Neural crest cell (in vitro differentiated cells): ENCODE measurements around the gene AP4E1. TPM values are rescaled to one million over a fixed set of nuclear protein-coding genes. Genes with fewer than 3 reads are reported as not detected.

Experiments
- DNase-seq: peaks from one replicate; pipeline ENCODE4 v3.0.0; 2021; ENCODE audit warnings: low read depth, mixed read lengths, low spot score
- H3K27ac Mint-ChIP-seq: one replicate; pipeline ENCODE4 v1.8.0; 2021; ENCODE audit warnings: mild to moderate bottlenecking, mixed read lengths; ENCODE audit not compliant: unreplicated experiment
- H3K27me3 Mint-ChIP-seq: 2 replicates; pipeline ENCODE4 v1.8.0; 2021; ENCODE audit warnings: low read depth, mild to moderate bottlenecking, mixed read lengths
- H3K36me3 Mint-ChIP-seq: 2 replicates; pipeline ENCODE4 v1.8.0; 2021; ENCODE audit warnings: low read depth, mild to moderate bottlenecking, mixed read lengths
- H3K4me1 Mint-ChIP-seq: 2 replicates; pipeline ENCODE4 v1.8.0; 2021; ENCODE audit warnings: mixed read lengths
- H3K4me3 Mint-ChIP-seq: one replicate; pipeline ENCODE4 v1.8.0; 2021; ENCODE audit warnings: mild to moderate bottlenecking, mixed read lengths
- H3K9me3 Mint-ChIP-seq: 2 replicates; pipeline ENCODE4 v1.8.0; 2021; ENCODE audit warnings: mixed read lengths
- CTCF ChIP-seq: fragments of 200-600 bp; sonication (generic); conservative IDR thresholded peaks from 2 replicates; pipeline ENCODE4 v1.5.0; 2021; ENCODE audit warnings: antibody characterized with exemption, mild to moderate bottlenecking
- total RNA-seq: library from RNA; stranded (reverse); gene quantifications from 2 replicates; pipeline ENCODE4 v1.2.1, GENCODE V29; 2021

The AP4E1 gene
- total RNA-seq, 1 donor from 2014 or later = 10.8 TPM

DNA sequence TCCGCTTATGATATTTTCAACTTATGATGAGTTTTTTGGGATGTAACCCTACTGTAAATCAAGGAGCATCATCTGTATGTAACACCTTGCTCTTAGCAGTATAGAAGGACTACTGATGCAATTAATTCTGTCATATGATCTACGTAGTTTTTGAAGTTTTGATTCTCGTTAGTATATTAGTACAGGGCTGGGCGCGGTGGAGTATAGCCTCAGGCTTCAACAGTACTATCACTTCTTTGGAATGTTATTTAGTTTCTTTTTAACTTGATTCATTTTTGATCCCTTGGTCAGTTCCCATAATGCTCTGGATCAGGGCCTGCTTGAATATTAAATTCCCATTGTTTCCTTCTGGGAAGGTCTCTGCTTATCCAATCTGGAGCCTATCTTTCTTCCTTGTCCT, 23.9 kb upstream of the AP4E1 start:
- DNase-seq = no peak
- no peaks in the 10 kb centered on the region for H3K9me3 Mint-ChIP-seq
- peaks cover 3% of the 10 kb centered on the region for H3K36me3 Mint-ChIP-seq
- H3K4me1 Mint-ChIP-seq = peaks cover 4% of the 10 kb centered on the region
- H3K27ac Mint-ChIP-seq = no peak overlapping the region
- H3K27me3 Mint-ChIP-seq = no peaks in the 10 kb centered on the region
- no peak overlapping the region for H3K4me3 Mint-ChIP-seq
- TF ChIP-seq CTCF = no peak

- Mint-ChIP-seq H3K9me3 (peaks cover 2% of the 10 kb centered on the region), H3K4me3 (no peak overlapping the region), H3K36me3 (peaks cover 8% of the 10 kb centered on the region), H3K27me3 (no peaks in the 10 kb centered on the region), H3K4me1 (peaks cover 4% of the 10 kb centered on the region), H3K27ac (no peak overlapping the region)
- no peak for TF ChIP-seq CTCF
- no peak for DNase-seq
Measured at GRCh38 chr15:50886139-50886467, 22.4 kb upstream of the AP4E1 start.

DNA sequence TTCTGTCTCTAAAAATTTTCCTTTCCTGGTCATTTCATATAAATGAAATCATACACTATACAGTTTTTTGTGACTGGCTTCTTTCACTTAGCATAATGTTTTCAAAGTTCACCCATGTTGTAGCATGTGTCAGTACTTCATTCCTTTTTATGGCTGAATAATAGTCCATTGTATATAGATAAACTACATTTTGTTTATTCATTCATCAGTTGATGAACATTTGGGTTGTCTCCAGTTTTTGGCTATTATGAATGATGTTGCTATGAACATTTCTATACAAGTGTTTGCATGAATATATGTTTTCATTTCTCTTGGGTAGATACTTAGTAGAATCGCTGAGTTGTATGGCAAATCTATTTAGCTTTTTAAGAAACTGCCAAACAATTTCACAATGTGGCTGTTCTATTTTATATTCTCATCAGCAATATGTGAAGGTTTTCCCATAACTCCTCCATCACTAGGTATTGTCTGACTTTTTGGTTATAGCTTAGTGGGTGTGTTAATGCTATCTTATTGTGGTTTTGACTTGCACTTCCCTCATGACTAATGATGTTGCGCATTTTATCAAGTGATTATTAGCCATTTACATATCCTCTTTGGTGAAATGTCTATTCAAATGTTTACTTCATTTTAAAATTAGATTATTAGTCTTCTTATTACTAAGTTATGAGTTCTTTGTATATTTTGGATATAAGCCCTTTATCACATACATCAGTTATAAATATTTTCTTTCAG, 21.7 kb upstream of the AP4E1 start:
- Mint-ChIP-seq H3K27me3 (no peaks in the 10 kb centered on the region), H3K9me3 (peaks cover 3% of the 10 kb centered on the region), H3K4me3 (no peak overlapping the region), H3K4me1 (peaks cover 4% of the 10 kb centered on the region), H3K27ac (no peak overlapping the region), H3K36me3 (peaks cover 9% of the 10 kb centered on the region)
- TF ChIP-seq CTCF = no peak
- DNase-seq = no peak

DNA sequence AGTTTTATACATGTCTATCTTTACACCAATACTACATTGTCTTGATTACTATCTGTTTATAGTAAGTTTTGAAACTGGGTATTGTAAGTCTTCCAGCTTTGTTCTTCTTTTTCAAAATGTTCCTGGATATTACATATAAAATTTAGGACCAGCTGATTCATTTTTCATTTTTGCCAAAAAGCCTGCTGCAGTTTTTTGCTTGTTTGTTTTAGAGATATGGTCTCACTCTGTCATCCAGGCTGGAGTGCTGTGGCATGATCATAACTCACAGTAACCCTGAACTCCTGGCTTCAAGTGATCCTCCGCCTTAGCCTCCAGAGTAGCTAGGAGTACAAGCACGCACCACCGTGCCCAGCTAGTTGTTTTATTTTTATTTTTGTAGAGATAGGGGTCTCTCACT, 20.4 kb upstream of the AP4E1 start:
- Mint-ChIP-seq H3K4me1 (peaks cover 4% of the 10 kb centered on the region), H3K27me3 (no peaks in the 10 kb centered on the region), H3K9me3 (peaks cover 6% of the 10 kb centered on the region), H3K27ac (no peak overlapping the region), H3K36me3 (peaks cover 10% of the 10 kb centered on the region), H3K4me3 (no peak overlapping the region)
- TF ChIP-seq CTCF = no peak
- DNase-seq = no peak

DNA sequence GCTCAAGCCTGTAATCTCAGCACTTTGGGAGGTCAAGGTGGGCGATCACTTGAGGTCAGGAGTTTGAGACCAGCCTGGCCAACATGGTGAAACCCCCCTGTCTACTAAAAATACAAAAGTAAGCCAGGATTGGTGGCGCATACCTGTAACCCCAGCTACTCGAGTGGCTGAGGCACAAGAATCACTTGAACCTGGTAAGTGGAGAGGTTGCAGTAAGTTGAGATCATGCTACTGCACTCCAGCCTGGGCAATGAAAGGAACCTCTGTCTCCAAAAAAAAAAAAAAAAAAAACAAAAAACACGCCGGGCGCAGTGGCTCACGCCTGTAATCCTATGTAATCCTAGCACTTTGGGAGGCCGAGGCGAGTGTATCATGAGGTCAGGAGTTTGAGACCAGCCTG, 18.9 kb upstream of the AP4E1 start:
- TF ChIP-seq CTCF = no peak
- peaks cover 4% of the 10 kb centered on the region for H3K4me1 Mint-ChIP-seq
- no peak overlapping the region for H3K27ac Mint-ChIP-seq
- H3K27me3 Mint-ChIP-seq = no peaks in the 10 kb centered on the region
- peaks cover 21% of the 10 kb centered on the region for H3K36me3 Mint-ChIP-seq
- peaks cover 14% of the 10 kb centered on the region for H3K9me3 Mint-ChIP-seq
- DNase-seq = no peak
- H3K4me3 Mint-ChIP-seq = no peak overlapping the region
